ENCODE results near the gene PRR35.

The PRR35 gene

DNA sequence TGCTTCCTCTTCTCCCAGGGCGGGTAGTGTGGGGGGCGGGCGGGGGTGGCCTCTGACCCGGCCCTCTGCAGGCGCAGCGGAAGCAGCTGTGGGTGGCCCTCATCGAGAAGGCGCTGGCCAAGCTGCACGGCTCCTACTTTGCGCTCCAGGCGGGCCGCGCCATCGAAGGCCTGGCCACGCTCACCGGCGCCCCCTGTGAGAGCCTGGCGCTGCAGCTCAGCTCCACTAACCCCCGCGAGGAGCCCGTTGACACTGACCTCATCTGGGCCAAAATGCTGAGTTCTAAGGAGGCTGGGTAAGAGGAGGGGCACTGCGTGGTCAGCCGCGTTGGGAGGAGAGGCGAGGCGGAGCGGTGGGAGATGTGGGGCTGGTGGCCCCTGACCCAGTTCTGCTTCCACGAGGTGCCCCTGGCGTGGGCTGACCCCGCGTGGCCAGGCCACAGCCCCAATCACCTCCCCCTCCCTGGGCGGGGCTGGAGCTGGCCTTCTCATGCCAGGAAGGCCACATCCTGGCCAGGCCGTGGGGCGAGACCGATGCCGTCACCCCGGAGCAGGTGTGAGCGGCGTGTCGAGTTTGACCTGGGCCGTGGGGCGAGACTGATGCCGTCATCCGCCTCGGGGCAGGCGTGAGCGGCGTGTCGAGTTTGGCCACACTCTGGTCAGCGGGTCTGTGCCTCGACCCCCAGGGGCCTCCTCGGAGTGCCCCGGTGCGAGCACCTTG lies 10.5 kb upstream of the PRR35 start:
- no peak for DNase-seq

- DNase-seq = no peak
Observed at GRCh38 chr16:551210-551609, 9.0 kb upstream of the PRR35 start.

DNA sequence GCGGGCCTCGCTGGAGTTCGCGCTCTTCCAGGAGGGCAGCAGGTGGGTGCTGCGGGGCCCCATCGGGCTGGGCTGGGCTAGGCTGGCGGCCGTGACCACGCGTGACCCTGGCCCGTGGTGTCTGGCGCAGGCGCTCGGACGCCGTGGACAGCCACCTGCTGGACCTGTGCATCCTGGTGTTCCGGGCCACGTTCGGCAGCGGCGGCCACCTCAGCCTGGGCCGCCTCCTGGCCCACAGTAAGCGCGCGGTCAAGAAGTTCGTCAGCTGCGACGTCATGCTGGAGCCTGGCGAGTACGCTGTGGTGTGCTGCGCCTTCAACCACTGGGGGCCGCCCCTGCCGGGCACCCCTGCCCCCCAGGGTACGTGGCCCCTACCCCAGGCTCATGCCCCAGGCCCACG lies 8.0 kb upstream of the PRR35 start:
- no peak for DNase-seq

GRCh38 chr16:553601-554296 lies 6.4 kb upstream of the PRR35 start:
- no peak for DNase-seq

DNA sequence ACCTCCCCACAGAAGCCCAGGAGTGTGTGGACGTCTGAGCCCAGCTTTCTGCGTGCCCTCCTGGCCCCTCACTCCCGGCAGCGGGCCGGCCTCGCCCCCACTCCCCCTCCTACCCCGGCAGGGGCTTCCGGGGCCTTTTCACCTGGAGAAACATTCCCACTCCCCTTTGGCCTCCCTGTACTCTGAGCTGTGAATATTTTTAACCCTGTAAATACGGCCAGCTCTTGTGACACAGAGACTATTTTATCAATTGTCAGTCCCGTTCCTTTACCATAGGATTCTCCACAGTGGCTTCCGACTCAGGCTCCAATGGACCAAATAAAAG lies 5.9 kb upstream of the PRR35 start:
- no peak for DNase-seq

DNA sequence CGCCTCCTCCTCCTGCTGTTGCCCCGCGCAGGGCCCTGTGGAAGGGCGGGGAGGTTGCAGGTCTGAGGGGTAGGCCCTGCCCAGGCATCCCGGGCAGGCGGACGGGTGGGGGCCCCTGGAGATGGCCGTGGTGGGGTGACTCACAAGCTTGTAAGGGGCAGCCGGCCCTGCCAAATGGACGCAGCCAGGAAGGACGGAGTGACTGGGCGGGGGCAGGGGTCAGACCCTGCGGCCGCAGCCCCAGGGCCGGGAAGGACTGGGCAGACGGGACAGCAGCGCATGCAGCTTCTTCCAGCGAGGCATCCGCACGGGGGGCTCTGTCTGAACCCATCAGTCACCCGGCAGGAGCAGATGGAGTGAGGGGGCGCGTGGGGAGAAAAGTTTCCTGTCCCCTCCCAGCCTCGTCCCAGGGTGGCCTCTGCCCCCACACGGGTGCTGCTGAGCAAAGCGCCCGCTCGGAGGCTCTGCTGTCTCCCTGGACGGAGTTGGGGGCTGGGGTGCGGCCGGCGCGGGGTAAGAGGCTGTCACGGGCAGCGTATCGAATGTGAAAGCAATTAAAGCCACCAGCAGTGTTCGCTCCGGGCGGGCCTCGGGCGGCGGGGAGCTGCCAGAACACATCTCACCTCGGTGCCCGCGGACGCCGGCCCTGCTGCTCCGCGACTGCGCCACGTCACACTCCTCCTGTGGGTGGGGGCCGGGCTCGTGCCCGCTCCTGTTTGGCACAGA lies 5.4 kb upstream of the PRR35 start:
- DNase-seq = no peak

- DNase-seq = no peak
Observed at GRCh38 chr16:555528-556473, 4.4 kb upstream of the PRR35 start.

GRCh38 chr16:556474-557173 lies 3.6 kb upstream of the PRR35 start:
- DNase-seq = no peak

GRCh38 chr16:557463-558297 lies 2.5 kb upstream of the PRR35 start:
- no peak for DNase-seq

DNA sequence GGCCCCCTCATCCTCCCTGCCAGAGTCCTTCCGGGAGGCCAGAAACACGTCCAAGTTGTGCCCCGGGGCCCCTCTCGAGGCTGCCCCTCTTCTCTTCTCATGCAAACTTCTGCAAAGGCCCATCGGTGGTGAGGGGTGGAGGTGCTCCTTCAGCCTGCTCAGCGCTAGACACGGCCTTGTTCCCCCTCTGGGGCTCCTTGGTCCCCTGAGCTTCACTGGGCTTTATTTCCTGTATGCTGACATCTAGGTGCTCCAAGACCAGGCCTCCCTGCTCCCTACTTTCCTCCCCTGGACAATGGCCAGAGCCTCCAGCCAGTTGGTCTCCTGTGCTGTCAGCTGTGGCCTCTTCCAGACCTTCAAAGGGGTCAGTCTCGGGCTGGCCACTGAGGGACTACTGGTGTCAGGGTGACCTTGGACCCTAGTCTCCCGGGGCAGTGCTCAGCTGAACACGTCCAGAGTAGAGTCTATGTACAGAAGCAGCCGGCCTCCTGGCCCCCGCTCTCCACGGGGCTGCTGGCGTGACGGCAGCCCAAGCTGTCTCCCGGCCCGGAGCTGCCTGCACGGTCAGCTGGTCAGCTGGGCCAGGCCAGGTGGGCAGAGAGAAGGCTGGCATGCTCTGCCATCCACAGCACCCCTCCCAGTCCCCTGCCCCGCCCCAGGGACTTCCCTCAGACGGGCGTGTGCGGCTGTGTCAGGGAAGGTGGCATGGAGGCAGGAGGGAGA lies 1.7 kb upstream of the PRR35 start:
- DNase-seq = no peak

DNA sequence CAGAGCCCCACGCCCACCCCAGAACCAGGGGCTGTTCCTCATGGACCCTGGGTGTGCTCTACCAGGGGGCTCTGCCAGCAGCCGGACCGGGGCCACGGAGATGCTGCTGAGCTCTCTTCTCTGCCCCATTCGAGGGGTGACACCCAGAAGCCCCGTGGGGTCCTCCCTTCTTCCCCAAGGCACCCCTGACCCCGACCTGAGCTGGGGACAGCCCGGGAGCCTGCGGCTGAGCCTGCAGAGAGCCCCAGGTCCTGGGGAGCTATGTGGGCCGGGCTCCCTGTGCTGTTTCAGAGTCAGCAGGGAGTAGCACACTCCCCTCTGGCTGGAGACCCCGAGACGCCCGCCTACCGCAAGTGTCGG lies 1.2 kb upstream of the PRR35 start:
- DNase-seq = no peak

DNA sequence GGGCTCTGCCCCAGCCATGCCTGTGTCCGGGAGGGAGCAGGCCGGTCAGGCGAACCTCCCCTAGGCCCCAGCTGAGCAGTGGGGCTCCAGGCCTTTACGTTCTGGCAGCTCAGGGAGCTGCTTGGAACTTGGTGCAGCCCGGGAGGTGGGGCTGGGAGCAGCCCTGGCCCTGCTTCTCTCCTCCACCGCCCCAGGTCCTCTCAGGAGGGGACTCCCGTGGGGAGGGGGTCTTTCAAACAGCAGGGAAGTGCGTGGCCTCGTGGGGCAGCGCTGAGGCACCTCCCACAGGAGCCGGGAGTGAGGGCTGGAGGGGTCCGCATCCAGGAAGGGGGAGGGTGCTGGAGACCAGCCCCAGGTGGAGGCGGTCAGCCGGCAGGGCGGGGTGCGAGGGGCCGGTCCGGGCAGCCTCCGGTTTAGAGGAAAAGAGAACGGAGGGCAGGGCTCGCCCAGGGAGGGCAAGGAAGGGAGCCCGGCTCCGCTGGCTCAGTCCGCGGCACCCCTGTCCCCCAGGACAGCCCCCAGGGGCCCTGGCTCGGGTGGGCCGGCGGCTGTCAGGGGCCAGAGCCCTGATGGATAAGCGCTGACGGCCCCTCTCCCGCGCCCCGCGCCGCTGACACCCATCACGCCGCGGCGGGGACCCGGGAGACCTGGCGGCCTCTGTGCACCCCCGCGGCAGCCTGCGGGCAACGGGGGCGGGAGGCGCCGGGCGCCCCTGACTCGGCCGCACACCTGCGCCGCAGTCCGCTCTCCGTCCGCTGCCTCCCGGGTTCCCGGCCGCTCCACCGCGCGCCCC lies 587 bp upstream of the PRR35 start:
- peak in 1 of 3 experiments; percentile 4 for DNase-seq

GRCh38 chr16:560701-561412 lies 663 bp downstream of the PRR35 start:
- DNase-seq = no peak

- no peak for DNase-seq
Observed at GRCh38 chr16:561413-561794, 1.2 kb downstream of the PRR35 start.

GRCh38 chr16:561957-562938 lies 2.1 kb downstream of the PRR35 start:
- DNase-seq = peak in 2 of 3 experiments; percentile 28 to 38

DNA sequence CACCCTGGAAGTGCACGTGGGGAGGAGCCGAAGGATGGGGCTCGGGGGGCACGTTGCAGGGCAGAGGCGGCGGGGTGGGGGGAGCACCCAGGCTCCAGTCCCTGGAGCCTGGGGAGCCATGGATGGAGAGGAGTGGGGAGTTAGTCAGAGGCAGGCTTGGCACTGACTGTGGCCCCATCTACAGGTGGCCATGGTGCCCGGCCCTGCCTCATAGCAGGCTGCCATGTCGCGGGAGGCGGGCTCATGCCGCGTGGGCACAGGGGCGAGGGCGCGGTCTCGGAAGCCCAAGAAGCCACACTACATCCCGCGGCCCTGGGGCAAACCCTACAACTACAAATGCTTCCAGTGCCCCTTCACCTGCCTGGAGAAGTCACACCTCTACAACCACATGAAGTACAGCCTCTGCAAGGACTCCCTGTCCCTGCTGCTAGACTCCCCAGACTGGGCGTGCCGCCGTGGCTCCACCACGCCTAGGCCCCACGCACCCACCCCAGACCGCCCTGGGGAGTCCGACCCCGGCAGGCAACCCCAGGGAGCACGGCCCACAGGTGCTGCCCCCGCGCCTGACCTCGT lies 3.0 kb downstream of the PRR35 start:
- no peak for DNase-seq

- no peak for DNase-seq
Observed at GRCh38 chr16:564690-565418, 4.7 kb downstream of the PRR35 start.

All from NCI-H1417 (cell line).